NCI-H1417 treated with DMSO at 0.1 percent for 48 hours (cell line): ENCODE data around the gene IQCK.
"Not testable (repeated sequence)": the region's sequence is repeated elsewhere in the genome, so short reads cannot be mapped to it uniquely, and the experiment has no call there.

ENCODE experiments used
- DNase-seq: peaks from one replicate; lab custom pipeline; 2025; lab: John Stamatoyannopoulos, UW

The IQCK gene

DNA sequence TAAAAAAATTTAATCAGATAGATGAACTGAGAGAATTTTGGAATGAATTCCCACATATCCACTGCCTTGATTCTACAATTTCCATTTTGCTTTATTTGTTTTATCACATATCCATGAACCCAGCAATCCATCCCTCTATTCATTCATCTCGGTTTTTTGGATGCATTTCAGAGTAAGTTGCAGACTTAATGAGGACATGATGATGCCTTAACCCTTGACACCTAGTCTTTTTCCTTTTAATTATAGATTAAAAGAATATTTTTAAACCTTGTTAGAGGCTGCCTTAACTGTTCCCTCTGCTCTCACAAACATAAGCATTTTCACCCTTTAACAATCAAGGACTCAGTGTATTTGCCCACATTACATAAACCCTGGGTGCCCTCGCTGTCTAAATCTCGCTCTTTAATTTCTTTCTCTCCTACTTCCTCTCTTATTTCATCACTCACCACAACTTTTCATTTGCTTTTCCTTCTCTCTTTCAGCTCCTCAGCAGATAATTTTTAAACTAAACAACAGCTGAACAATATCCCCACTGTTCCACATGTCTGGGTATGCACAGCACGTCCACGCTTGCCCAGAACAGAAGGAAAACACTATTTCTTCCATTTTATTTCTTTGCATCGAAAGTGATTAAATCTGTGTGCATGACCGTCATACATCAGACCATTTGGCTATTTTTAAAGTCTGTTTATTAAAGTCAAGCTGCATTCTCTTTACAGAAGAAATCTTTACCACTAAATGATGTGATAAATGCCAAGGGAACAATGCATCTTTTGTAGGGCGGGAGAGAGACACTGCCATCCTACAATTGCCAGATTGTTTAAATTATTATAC is 39.9 kb downstream of the IQCK start:
- DNase-seq: no peak

DNA sequence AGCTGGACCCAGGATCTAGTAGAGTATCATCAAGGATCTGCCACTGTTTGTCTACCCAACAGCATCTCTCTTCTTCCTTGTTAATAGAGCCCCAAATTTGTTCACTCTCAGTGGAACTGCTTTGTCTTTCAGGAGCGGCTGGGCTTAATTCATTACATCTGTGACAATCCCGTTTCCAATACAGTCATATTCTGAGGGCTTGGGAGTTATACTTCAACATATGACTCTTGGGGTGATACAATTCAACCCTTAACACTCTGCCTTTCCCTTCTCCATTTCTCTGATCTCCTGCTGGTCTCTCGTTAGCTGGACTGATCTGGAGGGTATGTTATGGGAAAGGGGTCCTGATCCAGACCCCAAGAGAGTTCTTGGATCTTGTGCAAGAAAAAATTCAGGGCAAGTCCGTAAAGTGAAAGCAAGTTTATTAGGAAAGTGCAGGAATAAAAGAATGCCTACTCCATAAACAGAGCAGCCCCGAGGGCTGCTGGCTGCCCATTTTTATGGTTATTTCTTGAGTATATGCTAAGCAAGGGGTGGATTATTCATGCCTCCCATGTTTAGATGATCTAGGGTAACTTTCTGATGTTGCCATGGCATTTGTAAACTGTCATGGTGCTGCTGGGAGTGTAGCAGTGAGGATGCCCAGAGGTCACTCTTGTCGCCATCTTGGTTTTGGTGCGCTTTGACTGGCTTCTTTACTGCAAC is 42.4 kb downstream of the IQCK start:
- DNase-seq: no peak

DNA sequence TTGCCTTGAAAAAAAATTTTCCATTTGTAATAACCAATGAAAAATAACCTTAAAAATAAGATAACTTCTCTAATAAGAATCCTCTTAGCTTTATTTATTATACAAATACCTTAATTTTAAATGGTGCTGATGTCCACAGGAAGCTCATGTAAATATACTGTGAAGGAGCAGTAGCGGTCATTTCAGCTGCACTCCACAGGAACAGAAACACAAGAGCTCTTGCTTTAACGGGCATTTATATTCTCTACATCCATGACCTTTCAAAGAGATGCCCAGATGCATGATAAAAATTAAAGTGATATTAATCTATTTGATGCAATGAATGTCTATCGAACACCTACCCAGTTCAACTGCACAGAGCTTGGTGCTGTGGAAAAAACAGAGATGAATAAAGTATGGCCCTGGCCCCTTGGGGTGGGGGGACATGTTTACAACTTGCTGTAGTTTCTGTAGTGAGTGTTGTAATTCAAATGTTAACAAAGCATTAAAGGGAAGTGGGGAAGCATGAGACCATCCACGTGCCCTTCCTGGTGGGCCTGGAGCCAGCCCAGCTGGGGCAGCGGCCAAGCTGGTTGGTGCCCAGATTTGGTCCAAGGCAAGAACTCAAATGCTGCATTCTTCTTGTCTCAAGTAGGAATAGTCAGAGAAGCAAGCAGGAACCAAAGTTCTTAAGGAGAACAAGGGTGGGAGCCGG is 47.9 kb downstream of the IQCK start:
- DNase-seq: no peak

DNA sequence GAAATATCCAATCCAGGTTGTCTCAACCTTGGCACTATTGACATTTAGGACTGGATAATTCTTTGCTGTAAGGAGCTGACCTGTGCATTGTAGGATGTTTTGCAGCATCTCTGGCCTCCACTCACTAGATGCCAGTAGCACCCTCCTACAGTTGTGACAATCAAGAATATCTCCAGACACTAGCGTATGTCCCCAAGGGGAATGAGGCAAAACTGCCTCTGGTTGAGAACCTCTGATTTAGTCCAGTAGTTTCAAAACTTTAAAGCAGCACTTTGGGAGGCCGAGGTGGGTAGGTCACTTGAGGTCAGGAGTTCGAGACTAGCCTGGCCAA is 48.4 kb downstream of the IQCK start:
- no peak for DNase-seq

DNA sequence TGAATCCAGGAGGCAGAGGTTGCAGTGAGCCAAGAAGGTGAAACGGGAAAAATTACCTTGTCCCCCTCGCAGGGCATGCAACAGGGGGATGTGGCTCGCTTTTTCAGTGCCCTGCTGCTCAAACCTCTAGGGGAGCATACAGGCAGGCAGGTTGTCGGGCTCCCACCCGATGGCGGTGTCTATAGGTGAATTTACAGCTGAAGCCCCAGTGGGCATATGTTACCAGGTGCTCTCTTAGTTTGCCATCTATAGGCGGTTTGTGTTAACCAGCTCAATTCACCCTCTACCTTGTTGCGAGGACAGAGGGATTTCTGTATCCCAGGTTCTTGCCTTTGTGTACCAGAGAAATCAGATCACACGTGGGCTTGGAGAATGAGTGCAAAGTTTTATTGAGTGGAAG is 48.9 kb downstream of the IQCK start:
- no peak for DNase-seq

DNA sequence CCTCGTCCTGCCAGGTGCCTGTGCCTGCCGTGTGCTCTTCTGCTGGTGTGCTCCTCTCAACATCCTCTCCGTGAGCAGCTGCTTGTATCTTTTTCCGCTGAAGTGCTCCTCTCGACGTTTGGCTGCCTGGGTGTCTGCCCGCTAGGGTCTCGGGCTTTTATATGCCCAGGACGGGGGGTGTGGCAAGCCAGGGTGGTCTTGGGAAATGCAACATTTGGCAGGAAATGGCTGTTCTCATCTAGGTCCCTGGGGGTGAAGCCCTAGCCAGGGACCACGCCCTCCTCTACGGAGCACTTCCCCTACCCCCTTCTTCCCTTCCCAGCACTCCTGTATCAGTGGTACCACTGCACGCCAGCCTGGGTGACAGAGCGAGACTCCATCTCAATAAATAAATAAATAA is 49.4 kb downstream of the IQCK start:
- DNase-seq: no peak

DNA sequence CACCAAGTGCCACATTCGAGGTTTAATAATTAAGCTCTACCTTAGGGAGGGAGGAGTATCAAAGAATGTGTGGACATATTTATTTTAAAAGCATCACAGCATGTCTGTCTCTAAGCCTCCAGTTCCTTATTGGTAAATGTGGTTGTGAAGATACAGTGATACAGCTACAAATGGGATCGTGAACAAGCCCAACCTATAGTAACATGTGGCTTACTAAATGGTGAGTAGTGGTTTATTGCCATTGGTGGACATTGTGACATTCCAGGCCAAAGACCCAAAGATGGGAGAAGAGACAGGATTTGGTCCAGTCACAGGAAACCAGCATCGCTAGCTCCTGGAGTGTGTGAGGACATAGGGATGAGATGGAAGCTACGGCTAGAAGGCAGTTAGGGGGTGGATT is 51.2 kb downstream of the IQCK start:
- DNase-seq: no peak

DNA sequence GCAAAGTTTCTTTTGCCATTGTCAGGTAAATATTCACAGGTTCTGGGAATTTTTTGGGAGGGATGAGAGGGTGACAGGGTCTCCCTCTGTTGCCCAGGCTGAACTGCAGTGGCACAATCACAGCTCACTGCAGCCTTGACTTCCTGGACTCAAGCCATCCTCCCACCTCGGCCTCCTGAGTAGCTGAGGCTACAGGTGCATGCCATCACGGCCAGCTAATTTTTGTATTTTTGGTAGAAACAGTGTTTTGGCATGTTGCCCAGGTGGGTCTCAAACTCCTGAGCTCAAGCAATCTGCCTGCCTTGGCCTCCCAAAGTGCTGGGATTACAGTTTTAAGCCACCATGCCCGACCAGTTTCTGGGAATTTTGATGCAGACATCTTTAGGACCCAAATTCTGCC is 53.0 kb downstream of the IQCK start:
- no peak for DNase-seq

DNA sequence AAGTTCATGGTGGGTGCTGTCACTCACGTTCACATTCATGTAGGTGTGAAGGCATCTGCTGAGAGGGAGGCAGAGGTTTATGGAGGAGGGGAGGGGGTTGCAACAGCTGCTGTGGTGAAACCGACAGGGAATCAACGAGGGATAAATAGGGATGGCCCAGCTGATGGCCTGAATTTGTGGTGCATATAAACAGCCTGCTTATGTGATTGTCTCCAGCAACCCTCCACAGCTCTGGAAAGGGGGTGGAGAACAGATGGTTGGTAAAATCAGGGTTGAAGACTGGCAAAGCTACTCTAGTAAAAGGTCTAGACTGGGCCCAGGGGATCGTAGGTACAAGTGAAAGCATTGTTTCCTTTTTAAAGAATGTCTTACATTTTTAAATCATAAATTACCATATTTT is 53.7 kb downstream of the IQCK start:
- DNase-seq: no peak

DNA sequence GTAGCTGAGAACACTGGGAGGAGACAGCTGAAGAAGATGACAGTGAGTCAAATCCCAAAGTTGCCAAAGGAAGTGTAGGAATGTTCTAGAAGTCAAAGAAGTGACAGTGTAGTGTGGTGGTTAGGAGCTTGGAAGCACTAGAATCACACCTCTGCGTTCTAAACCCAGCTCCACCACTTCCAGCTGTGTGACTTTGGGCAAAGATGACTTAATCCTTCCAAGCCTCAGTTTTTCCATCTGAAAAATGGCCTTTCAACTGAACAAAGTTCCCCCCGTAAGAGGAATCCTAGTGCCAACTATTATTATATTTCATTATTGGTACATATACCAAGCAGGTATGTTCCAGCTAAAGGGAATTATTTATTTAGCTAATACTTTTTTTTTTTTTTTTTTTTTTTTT is 56.0 kb downstream of the IQCK start:
- no peak for DNase-seq

DNA sequence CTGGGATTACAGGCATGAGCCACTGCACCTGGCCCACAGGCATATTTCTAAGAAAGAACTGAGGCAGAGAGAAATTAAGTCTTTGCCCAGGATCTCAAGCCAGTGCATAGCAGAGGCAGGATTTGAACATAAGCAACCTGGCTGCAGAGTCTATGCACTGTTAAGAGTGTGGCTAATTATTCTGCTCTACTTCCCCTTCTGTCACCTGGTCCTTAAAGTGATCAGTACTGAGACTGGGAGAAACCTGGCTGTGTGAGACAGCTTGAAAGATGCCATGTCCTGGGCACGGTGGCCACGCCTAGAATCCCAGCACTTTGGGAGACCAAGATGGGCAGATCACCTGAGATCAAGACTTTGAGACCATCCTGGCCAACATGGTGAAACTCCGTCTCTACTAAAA is 58.1 kb downstream of the IQCK start:
- DNase-seq: no peak

DNA sequence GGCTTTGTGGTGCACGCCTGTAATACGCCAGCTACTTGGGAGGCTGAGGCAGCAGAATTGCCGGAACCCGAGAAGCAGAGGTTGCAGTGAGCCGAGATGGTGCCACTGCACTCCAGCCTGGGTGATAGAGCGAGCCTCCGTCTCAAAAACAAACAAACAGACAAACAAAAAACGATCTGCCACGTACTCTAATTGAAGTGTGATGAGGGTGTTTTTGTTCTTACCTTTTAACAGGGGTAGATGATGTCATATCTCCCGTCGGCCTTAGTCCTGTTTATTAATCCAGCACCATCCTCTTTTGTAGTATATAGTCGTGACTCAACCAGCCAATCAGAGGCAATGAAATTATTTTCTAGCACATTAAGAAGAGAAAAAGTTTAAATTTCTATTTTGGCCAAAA is 58.5 kb downstream of the IQCK start:
- no peak for DNase-seq

DNA sequence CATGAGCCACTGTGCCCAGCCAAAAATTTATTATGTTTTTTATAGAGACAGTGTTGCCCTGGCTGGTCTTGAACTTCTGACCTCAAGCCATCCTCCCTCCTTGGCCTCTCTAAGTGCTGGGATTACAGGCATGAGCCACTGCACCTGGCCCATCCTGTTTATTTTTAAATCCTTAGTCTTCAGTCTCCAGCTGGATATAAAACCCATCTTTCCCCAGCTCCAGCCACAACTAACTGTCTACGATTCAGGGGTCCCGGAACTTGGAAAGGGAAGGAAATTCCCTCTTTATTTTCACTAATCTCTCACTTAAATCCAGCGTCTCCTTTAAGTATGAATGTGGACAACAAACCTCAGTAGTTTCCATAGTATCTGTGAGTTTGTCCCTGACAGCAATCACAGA is 62.2 kb downstream of the IQCK start:
- DNase-seq: no peak

DNA sequence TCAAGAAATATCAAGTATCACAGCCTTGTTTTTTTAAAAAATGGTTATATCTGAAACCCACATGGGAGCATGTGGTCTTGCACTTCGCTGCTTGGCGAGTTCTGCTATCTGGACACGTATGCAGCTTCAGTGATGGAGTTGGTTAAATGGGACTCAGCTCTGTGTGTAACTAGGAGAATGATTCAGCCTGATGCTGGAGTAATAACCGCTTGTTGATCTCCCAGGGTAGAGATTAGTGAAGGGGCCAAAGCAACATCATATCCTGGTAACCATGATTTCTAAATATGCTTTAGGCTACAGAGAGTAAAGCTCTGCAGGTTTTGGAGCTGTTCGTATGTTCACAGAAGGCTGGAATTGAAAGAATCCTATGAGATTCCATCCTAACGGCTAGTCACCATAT is 63.2 kb downstream of the IQCK start:
- no peak for DNase-seq

DNA sequence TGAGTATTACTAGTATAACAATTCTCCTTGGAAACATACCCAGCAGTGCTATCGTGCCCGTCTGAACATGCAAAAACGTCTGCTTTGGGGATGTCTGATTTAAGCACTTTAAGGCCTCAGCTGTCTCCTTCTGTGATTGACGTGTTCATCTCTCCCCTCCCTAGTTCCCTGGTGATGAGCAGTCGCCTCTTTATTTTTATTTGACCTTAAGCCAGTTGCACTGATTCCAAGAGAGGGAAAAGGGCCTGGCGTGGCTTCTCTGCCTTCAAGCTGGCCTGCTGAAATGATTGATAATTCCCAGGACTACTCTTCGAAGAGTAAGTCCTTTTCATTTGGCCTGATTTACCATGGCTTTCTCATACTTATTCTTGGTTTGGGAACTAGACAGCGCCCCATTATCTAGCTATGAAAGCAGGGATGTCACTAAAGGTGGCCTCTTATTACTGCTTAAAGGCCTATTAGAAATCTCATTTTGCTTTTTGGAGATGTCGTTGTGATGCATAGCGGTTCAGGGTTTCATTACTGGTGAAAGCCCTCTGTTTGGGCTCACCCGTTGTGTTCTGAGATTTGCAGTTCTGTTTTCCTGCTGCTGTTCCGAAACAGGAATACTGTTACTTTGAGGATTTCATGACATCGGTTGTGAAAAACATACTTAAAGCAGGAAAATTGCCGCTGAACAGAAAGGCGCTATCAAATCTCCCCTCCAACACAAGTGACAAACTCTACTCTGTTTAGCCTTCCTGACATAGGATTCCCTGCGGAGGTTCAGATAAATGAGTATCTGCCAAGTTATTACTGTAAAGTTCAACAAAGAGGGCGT is 65.5 kb downstream of the IQCK start:
- DNase-seq: no peak

DNA sequence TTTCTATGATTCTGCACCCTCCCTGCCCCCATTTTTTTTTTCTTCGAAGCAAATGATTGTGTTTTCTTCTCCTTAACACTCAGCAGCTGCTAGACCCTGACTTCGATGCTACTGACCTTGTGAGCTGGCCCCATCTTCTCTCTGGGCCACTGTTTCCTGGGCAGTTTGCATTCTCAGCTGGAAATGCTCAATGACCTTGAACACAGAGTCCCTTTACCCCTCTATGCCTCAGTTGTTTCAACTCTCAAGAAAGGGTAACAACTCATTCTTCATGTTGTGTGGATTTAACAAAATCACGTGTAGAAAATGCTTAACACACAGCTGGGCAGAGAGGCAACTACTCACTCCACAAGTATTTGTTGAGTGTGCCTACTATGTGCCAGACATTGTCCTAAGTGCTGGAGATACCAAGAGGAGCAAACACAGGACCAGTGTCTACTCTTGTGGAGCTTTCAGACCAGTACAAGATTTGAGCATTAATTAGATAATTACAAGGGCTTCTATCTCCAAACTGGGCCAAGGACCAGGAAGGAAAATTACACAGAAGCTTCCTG is 66.2 kb downstream of the IQCK start:
- no peak for DNase-seq

DNA sequence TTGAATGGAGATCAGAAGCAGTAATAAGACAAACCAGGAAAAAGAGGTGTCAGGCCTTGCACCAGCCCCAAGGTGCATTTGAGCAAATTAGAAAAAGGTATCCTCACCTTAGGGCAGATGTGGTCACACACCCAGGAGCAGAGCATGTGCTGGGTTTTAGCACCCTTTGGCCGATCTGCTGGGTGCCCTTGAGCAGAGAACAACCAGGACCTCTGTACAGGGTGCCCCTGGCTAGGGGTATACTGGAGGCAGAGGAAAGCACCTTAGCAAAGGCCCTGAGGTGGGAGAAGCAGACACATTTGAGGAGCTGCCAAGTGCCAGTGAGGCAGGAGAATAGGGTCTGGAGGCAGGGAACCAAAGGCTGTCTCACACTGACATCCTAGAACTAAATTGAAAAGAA is 67.0 kb downstream of the IQCK start:
- DNase-seq: no peak

DNA sequence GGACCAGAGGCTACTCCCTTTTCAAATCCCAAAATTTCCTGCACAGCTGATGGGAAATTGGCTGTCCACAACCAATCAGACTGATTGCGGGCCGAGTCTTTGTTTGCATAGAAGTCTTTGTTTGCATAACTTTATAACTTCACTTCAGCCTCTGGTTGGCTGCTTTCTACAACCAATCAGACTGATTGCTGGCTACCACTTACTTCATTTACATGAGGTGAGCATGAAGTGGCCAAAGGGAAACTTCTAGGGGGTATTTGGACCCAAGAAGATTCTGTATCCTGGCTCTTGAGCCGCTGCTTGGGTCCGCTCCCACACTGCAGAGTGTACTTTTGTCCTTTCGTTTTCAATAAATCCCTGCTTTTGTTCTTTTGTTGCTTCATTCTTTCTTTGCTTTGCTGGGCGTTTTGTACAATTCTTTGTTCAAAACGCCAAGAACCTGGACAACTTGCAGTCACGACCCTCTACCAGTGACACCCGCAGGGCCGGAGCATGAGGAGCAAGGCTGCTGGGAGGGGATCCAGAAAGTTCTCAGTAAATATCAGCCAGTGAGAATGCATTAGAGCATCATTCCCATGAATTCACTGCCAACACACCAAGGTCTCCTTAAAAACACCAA is 67.5 kb downstream of the IQCK start:
- DNase-seq: no peak

DNA sequence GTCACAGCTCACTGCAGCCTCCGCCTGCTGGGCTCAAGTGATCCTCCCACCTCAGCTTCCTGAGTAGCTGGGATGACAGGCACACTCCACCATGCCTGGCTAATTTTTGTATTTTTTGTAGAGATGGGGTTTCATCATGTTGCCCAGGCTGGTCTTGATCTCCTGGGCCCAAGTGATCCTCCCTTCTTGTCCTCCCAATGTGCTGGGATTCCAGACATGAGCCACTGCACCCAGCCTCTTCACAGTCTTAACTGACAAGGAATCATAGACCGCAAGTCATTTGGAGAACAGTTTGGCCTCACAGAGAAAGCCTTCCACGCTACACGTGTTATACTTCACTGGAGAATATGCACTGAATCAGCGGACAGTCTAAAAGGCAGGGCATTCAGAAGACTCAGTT is 83.3 kb downstream of the IQCK start:
- DNase-seq: not testable (repeated sequence)

DNA sequence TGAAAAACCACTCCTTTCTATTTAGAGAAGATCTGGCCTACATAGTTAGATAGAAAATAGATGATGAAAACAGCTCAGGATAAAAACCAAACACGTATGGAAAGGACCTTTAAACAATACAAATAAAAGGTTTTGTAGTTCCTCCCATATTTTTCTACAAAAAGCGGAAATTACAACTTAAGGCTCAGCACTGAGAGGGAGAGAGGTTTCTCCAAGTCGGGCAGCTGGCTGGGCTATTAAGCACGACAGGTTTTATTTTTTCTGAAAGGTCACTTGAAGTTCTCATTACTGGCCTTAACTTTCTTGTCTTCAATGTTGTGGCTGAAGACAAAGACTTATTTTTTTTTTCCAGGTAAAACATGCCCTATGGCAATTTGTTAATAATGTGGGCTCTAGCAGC is 83.8 kb downstream of the IQCK start:
- DNase-seq: not testable (repeated sequence)

DNA sequence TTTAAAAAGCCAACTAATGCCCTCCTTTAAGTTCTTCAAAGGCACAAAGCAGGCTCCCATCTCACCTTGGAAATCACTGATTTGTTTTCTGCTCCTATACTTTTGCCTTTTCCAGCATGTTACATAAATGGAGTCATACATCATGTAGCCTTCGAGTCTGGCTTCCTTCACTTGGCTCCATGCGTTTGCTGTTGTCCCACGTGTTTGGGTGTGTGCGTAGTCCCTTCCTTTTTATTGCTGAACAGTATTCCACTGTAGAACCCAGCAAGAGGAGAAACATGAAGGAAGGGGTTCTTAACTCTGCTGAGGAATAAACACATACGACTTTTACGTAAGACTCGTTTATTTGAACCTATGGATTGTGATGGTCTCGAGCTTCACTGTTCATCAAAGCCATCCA is 84.5 kb downstream of the IQCK start:
- no peak for DNase-seq
